ENCODE measurements around the gene CD9. TPM values are rescaled to one million over a fixed set of nuclear protein-coding genes. Genes with fewer than 3 reads are reported as not detected.

The CD9 gene
- total RNA-seq, 2 experiments from 2014 or later: 3.8 to 20.4 TPM

DNA sequence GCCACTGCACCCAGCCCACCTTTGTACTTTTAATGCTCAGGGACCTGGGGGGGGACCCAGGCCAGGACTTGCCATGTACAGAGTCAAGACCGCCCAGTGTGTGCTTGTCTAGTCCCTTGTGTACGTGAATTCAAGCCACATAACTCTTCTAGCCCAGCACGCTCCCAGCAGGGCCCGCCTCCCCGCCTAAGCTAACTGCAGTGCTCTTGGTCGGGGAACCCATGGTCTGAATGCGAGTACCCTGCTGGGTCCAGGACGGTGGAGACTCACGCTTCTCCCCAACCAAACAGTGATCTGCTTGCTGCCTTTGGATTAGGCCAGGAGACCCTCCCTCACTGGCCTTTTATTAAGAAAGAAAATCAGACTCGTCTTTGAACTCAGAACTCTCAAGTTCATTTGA is 23.3 kb downstream of the CD9 start:
- peaks cover 4% of the 10 kb centered on the region for H3K27me3 Mint-ChIP-seq
- no peaks in the 10 kb centered on the region for H3K9me3 Mint-ChIP-seq (ENCODE audit: low read depth)
- peaks cover 4% of the 10 kb centered on the region for H3K4me1 Mint-ChIP-seq
- H3K4me3 Mint-ChIP-seq: no peak overlapping the region
- DNase-seq (no peak), ATAC-seq (no peak)
- H3K27ac Mint-ChIP-seq: no peak overlapping the region
- H3K36me3 Mint-ChIP-seq: no peaks in the 10 kb centered on the region
- CTCF ChIA-PET: no interaction called here

DNA sequence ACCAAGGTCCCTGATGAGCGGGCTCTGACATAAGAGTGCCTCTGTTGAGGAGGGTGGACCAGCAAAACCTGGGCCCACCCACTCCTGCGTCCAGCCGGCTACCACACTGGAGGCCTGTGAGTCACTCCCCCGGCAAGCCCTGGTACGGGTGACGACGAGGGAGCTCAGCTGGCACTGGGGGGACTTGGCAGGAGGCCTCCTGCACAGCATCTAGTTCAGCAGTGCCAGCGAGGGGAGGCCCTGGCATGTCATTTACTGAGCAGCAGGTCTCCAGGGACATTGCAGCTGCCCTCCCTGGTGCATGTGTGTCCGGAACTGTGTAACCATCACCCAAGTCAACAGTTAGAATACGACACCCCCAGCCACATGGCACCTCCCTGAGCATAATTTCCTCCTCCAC is 24.4 kb downstream of the CD9 start:
- no peak for DNase-seq
- peaks cover 4% of the 10 kb centered on the region for H3K27me3 Mint-ChIP-seq
- H3K36me3 Mint-ChIP-seq: no peaks in the 10 kb centered on the region
- H3K4me1 Mint-ChIP-seq: no peaks in the 10 kb centered on the region
- ATAC-seq: no peak
- H3K4me3 Mint-ChIP-seq: no peak overlapping the region
- CTCF ChIA-PET: interaction anchor here (1.0 to 1.1 kb wide), 2 partner anchors 12 to 29 kb away, joined by 3 to 4 read pairs; no protein-coding TSS in a partner anchor
- H3K9me3 Mint-ChIP-seq (ENCODE audit: low read depth): no peaks in the 10 kb centered on the region
- H3K27ac Mint-ChIP-seq: no peak overlapping the region

DNA sequence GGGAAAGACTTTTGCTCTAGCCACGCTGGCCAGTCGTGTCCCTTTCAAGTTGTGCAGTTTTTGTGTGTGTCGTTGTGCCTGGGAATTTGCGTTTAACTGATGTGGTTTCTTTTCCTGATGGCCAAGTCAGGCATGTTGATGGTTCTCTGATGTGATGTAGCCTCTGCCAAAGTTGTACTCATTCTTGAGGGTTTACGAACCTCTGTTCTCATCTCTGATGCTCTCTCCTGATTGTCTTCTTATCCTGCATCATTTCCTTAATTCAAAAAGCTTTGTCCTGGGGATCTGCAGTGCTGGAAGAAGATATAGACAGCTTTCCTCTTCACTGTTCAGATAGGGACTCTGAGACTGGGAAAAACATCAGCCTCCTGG is 25.4 kb downstream of the CD9 start:
- no peaks in the 10 kb centered on the region for H3K36me3 Mint-ChIP-seq
- ATAC-seq (no peak), DNase-seq (no peak)
- CTCF ChIA-PET: no interaction called here
- peaks cover 7% of the 10 kb centered on the region for H3K4me1 Mint-ChIP-seq
- H3K27me3 Mint-ChIP-seq: peaks cover 4% of the 10 kb centered on the region
- no peak overlapping the region for H3K27ac Mint-ChIP-seq
- H3K9me3 Mint-ChIP-seq (ENCODE audit: low read depth): no peaks in the 10 kb centered on the region
- H3K4me3 Mint-ChIP-seq: no peak overlapping the region

DNA sequence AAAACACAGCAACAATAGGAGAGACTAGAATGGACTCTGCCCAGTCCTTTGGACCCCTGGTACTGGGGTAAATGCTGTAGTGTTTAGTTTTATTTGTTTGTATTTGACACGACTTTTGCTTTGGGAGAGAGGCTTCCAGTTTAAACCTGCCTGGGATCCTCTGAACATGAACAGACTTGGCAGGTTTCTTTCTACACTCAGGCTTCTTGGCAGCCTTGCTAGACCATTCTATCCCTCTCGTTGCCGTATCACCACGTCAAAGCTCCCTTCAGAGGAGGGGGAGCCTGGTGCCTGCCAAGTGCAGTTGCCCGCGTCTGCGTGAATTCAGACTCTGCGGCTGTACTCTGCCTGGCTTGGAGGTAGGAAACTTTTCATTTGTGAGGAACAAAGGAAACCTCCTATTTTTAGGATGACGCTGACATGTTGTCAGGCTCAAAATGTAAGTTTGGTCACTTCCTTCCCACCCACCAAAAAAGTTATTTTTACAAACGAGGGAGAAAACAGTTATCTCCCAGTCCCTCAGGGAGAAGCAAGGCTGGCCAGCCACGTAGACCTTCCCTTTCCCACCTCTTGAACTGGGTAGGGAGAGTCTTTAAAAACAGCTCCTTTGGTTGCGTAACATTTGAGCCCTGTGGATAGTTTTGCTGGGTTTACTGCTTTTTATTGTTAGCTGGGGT is 25.9 kb downstream of the CD9 start:
- H3K4me3 Mint-ChIP-seq: no peak overlapping the region
- ATAC-seq: no peak
- H3K27ac Mint-ChIP-seq: peak overlapping the region; percentile 6
- H3K27me3 Mint-ChIP-seq: peaks cover 4% of the 10 kb centered on the region
- H3K9me3 Mint-ChIP-seq (ENCODE audit: low read depth): no peaks in the 10 kb centered on the region
- no peaks in the 10 kb centered on the region for H3K36me3 Mint-ChIP-seq
- CTCF ChIA-PET: interaction anchor here (1.4 kb wide), 1 partner anchor 59 kb away, joined by 3 read pairs; no protein-coding TSS in a partner anchor
- DNase-seq: no peak
- peaks cover 12% of the 10 kb centered on the region for H3K4me1 Mint-ChIP-seq

DNA sequence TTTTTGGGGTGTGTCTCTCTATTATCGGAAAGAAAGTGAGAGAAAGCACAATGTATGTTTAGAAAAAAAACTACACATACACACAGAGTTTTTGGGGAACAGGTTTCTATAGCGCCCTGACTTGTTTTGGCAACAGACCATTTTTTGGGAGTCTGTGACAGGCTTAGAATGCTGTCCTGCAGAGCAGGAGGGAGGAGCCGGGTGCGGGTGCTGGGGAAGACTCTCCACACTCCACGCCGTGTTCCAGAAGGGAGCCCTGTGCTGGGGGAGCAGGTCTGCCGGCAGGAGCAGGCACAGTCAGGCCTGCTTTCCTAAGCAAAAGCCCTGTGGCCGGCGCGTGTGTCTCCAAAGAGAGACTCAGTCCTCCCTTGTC is 26.5 kb downstream of the CD9 start:
- no peak overlapping the region for H3K27ac Mint-ChIP-seq

DNA sequence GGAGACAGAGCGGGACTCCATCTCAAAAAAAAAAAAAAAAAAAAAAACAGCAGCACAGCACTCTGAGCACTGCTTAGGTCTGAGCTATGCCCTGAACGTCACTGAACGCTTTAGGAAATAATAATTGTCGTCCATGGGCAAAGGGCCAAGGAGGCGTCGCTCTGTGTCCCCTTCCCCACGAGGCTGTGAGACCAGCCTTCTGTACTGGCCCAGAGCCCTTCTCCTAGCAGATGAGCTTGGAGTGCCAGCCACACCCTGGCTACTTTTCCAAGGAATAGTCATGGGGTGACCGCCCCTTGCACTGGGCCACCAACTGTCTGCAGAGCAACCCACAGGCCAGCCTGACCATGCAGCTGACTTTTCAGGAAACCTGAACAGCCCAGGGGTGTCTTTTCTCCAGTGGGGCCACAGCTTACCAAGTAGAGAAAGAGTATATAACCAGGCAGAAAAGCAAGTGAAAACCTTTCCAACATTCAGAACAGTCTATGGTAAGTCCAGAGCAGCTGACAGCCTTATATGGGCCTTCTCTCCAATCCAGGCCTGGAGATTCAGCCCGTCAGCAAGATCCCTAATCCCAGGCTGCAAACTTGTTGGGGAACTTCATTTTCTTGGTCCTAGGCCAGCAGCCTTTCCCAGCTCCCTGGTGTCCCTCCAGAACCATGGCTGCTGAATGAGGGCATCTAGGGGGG is 28.5 kb downstream of the CD9 start:
- H3K9me3 Mint-ChIP-seq (ENCODE audit: low read depth): no peaks in the 10 kb centered on the region
- DNase-seq (no peak), ATAC-seq (no peak)
- no peak overlapping the region for H3K27ac Mint-ChIP-seq
- no peak overlapping the region for H3K4me3 Mint-ChIP-seq
- CTCF ChIA-PET: interaction anchor here (1.2 to 3.5 kb wide), 2 partner anchors 15 to 50 kb away, joined by 3 to 17 read pairs; no protein-coding TSS in a partner anchor
- H3K36me3 Mint-ChIP-seq: no peaks in the 10 kb centered on the region
- peaks cover 4% of the 10 kb centered on the region for H3K27me3 Mint-ChIP-seq
- H3K4me1 Mint-ChIP-seq: peaks cover 29% of the 10 kb centered on the region

More for the DNA sequence above, 26.5 kb downstream of the CD9 start:
- CTCF ChIA-PET: interaction anchor here (1.4 kb wide), 1 partner anchor 58 kb away, joined by 3 read pairs; no protein-coding TSS in a partner anchor
- no peak for ATAC-seq
- Mint-ChIP-seq H3K27me3 (peaks cover 4% of the 10 kb centered on the region), H3K4me3 (no peak overlapping the region), H3K9me3 (ENCODE audit: low read depth) (no peaks in the 10 kb centered on the region), H3K36me3 (no peaks in the 10 kb centered on the region), H3K4me1 (peaks cover 17% of the 10 kb centered on the region)
- no peak for DNase-seq

DNA sequence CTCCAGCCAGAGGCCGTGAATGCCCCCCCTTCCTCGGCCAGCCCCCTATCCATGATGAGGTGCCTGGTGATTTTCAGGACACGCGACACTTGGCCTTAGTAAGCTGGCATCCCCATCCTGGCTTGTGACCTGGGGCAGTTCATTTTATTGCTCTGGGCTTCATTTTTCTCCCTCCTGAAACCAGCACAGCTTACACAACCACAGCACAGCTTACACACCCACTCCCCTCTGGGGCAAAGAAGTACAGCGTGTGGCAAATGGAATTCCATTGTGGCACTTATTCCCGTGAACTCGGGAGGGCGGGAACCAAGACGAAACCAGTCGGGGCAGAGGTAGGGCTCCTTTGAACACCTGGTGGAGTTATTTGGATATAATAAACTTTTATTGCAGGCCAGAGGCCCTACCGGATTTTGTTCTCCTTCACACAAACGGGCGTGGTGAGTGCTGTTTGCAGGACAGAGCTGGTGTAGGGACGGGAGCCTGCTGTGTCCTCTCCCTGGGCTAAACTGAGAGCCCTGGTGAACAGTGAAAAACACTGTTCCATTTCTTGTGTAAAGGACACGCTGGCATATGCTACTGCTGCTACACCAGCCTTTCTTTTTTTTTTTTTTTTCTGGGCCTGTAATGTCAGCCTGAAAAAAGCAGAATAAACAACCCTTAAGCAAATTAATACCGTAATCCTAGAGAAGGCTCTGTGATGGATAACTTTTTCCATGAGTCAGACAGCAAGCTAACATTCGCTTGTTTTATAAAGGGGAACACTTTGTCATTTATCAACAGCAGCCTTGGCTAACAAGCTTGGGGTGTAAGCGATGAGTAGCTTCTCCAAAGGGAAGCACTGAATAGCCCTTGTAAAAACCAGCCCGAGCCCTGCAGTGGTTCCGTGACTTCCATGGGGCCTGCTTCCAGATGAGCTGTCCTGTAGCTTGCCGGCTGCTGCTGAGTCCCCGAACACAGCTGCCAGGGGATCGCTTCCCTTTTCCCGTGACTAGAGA is 29.3 kb downstream of the CD9 start:
- no peak overlapping the region for H3K27ac Mint-ChIP-seq
- H3K4me1 Mint-ChIP-seq: peaks cover 29% of the 10 kb centered on the region
- H3K27me3 Mint-ChIP-seq: peaks cover 7% of the 10 kb centered on the region
- CTCF ChIA-PET: interaction anchor here (1.2 to 3.5 kb wide), 2 partner anchors 16 to 49 kb away, joined by 3 to 17 read pairs; no protein-coding TSS in a partner anchor
- no peak for DNase-seq
- no peaks in the 10 kb centered on the region for H3K36me3 Mint-ChIP-seq
- no peak for ATAC-seq
- H3K4me3 Mint-ChIP-seq: no peak overlapping the region
- no peaks in the 10 kb centered on the region for H3K9me3 Mint-ChIP-seq (ENCODE audit: low read depth)

DNA sequence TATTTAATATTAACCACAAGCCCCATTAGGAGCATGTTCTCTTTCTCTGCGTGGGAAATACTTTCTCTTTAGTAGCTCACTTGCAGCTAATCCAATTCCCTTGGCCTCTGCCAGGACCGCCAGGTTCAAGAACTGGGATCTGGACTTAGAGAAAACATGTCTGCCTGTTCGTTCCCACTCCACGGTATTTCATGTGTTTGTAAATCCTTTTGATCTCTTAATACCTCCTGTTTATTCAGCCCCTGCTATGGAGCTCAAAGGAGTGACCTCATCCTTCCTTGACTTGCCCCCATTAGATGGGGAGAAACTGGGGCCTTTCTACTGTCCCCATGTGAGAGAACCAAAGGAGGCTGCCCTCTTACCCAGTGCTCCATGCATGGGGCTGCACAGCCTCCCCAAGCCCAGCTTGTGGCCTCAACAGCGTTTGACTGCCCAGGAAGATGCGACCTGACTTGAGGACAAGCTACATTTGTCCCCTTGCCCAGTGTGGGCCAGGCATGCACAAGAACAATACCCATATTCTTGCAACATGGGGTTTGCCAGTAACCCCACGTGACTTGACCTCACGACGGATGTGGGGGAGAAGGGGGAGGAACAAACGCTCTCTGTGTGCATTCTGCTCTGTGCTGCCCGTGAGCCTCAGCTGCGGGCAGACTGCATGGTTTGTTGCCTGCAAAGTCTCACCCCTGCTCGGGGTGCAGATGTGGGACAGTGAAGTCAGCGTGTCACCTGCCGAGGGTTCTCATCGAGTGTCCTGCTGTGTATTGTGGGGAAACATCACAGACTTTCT is 30.3 kb downstream of the CD9 start:
- Mint-ChIP-seq H3K4me3 (peak overlapping the region; percentile 19), H3K9me3 (ENCODE audit: low read depth) (no peaks in the 10 kb centered on the region), H3K27ac (peak overlapping the region; percentile 81), H3K27me3 (peaks cover 7% of the 10 kb centered on the region), H3K36me3 (no peaks in the 10 kb centered on the region), H3K4me1 (peaks cover 29% of the 10 kb centered on the region)
- CTCF ChIA-PET: interaction anchor here (3.5 kb wide), 1 partner anchor 48 kb away, joined by 17 read pairs; no protein-coding TSS in a partner anchor
- DNase-seq (peak; percentile 93), ATAC-seq (peak; percentile 95)

DNA sequence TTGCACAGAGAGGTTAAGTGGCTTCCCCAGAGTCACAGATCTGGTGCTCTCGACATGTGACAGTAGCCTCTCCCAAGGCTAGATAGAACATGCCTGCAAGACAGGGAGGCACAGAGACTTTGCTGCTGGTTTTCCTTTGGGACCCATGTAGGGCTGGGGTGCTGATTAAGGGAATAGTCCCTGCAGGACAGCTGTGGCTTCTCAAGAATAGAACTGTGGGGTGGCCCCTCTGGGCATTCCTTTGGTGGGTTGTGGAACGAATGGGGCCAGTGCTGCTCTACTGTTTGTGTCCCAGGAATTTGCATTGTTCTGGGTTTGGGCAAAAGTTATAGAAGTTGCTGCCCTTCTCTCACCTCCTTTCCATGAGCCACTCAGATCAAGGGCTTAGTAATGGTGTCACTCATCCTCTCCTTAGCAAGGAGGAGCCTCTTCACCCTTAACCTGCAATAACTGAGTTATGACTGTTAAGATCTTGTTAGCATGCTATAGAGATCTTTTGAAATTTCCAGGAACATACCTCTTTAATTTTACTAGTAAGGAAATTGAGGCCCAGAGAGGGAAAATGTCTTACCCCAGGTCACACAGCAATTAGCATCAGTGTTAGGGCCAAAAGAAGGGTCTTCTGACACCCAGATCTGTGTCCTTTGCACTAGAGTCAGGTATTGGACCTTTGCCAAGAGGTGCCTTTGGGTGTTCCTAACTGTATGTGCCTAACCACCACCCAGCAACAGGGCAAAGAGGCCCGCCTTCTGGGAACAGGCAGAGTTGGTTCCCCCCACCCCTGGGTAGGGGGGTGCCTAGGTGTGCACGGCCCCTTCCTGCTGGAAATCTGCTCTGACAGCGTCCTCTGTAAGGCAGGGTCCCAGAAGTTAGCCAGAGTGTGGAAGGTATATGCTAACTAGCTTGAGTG is 31.4 kb downstream of the CD9 start:
- ATAC-seq: peak; percentile 20
- Mint-ChIP-seq H3K4me1 (peaks cover 29% of the 10 kb centered on the region), H3K27me3 (peaks cover 4% of the 10 kb centered on the region), H3K4me3 (no peak overlapping the region), H3K9me3 (ENCODE audit: low read depth) (no peaks in the 10 kb centered on the region), H3K27ac (no peak overlapping the region), H3K36me3 (no peaks in the 10 kb centered on the region)
- DNase-seq: no peak
- CTCF ChIA-PET: interaction anchor here (0.5 to 3.5 kb wide), 3 partner anchors 36 to 265 kb away, joined by 3 to 17 read pairs (median 4); no protein-coding TSS in a partner anchor

DNA sequence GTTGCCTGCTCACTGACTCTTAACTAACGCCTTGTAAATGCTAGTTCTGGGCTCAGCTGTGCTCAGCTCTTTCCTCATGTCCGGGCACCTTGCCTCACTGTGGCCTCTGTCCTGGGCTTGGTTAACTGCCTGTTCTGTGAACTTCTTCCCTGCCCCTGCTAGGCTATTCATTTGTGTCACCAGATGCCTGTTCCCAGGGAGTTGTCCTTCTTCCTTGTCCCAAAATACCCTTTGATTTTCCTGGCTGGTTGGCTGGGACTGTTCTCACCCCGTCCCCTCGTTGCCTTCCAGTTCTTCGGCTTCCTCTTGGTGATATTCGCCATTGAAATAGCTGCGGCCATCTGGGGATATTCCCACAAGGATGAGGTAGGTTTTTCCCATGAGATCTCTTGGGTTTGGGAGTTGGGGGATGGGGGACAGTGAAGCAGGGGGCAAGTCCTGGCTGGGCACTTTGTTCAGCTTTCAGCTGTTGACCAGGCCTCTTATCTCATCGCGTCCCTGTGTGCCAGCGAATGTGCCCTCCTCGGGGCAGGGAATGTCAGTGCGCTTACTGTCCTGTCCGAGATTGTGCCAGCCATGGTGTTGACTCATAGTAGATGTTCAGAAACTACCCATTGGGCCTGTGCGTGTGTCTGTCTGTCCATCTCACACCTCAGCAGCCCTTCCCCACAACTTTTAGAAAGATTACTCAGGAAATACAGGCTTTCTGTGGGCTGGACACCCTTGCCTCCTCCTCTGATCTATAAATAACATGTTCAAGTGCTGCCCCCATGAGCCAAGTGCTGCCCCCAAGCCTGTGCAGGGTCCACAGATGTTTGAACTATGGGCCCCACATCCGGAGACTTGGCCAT is 33.1 kb downstream of the CD9 start:
- peak; percentile 47 for DNase-seq
- Mint-ChIP-seq H3K9me3 (ENCODE audit: low read depth) (no peaks in the 10 kb centered on the region), H3K4me1 (peaks cover 29% of the 10 kb centered on the region), H3K27ac (no peak overlapping the region), H3K36me3 (no peaks in the 10 kb centered on the region), H3K27me3 (peaks cover 4% of the 10 kb centered on the region), H3K4me3 (no peak overlapping the region)
- ATAC-seq: no peak
- CTCF ChIA-PET: interaction anchor here (1.0 kb wide), 1 partner anchor 38 kb away, joined by 3 read pairs; no protein-coding TSS in a partner anchor

DNA sequence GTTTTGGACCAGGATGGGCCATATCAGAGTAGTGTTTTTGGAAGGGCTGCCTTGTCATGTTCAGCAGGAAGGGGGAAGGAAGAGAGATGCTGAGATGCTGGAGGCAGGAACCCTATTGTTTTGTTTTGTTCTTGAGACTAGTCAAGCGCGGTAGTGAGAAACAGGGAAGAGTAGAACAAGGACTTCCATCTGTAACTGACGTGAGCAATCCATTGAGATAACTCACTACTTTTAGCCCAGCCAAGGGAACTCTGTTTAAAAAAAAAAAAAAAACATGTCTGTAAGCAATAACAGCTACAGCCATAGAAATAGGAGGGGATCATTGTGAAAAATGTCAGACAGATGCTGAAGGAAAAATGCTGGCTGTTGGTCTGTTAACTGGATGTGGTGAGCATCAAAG is 34.0 kb downstream of the CD9 start:
- ATAC-seq: no peak
- peaks cover 8% of the 10 kb centered on the region for H3K27me3 Mint-ChIP-seq

More for the DNA sequence above, 34.0 kb downstream of the CD9 start:
- Mint-ChIP-seq H3K4me1 (peaks cover 29% of the 10 kb centered on the region), H3K27ac (no peak overlapping the region), H3K36me3 (no peaks in the 10 kb centered on the region), H3K4me3 (no peak overlapping the region), H3K9me3 (ENCODE audit: low read depth) (no peaks in the 10 kb centered on the region)
- no peak for DNase-seq
- CTCF ChIA-PET: interaction anchor here (0.9 to 1.0 kb wide), 2 partner anchors 39 to 166 kb away, joined by 3 read pairs; no protein-coding TSS in a partner anchor

All from activated CD8-positive, alpha-beta memory T cell treated with anti-CD3 and anti-CD28 coated beads, Interleukin-2, amount 10 ng/mL, durations not matched to agents 7 days and 5 days (primary cell).